Measurements from ENCODE around the gene SOX4.

The SOX4 gene

DNA sequence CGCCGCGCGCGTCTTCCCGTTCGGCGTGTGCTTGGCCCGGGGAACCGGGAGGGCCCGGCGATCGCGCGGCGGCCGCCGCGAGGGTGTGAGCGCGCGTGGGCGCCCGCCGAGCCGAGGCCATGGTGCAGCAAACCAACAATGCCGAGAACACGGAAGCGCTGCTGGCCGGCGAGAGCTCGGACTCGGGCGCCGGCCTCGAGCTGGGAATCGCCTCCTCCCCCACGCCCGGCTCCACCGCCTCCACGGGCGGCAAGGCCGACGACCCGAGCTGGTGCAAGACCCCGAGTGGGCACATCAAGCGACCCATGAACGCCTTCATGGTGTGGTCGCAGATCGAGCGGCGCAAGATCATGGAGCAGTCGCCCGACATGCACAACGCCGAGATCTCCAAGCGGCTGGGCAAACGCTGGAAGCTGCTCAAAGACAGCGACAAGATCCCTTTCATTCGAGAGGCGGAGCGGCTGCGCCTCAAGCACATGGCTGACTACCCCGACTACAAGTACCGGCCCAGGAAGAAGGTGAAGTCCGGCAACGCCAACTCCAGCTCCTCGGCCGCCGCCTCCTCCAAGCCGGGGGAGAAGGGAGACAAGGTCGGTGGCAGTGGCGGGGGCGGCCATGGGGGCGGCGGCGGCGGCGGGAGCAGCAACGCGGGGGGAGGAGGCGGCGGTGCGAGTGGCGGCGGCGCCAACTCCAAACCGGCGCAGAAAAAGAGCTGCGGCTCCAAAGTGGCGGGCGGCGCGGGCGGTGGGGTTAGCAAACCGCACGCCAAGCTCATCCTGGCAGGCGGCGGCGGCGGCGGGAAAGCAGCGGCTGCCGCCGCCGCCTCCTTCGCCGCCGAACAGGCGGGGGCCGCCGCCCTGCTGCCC lies 1.1 kb downstream of the SOX4 start:
- no peak for DNase-seq

DNA sequence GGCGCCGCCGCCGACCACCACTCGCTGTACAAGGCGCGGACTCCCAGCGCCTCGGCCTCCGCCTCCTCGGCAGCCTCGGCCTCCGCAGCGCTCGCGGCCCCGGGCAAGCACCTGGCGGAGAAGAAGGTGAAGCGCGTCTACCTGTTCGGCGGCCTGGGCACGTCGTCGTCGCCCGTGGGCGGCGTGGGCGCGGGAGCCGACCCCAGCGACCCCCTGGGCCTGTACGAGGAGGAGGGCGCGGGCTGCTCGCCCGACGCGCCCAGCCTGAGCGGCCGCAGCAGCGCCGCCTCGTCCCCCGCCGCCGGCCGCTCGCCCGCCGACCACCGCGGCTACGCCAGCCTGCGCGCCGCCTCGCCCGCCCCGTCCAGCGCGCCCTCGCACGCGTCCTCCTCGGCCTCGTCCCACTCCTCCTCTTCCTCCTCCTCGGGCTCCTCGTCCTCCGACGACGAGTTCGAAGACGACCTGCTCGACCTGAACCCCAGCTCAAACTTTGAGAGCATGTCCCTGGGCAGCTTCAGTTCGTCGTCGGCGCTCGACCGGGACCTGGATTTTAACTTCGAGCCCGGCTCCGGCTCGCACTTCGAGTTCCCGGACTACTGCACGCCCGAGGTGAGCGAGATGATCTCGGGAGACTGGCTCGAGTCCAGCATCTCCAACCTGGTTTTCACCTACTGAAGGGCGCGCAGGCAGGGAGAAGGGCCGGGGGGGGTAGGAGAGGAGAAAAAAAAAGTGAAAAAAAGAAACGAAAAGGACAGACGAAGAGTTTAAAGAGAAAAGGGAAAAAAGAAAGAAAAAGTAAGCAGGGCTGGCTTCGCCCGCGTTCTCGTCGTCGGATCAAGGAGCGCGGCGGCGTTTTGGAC lies 2.0 kb downstream of the SOX4 start:
- no peak for DNase-seq

DNA sequence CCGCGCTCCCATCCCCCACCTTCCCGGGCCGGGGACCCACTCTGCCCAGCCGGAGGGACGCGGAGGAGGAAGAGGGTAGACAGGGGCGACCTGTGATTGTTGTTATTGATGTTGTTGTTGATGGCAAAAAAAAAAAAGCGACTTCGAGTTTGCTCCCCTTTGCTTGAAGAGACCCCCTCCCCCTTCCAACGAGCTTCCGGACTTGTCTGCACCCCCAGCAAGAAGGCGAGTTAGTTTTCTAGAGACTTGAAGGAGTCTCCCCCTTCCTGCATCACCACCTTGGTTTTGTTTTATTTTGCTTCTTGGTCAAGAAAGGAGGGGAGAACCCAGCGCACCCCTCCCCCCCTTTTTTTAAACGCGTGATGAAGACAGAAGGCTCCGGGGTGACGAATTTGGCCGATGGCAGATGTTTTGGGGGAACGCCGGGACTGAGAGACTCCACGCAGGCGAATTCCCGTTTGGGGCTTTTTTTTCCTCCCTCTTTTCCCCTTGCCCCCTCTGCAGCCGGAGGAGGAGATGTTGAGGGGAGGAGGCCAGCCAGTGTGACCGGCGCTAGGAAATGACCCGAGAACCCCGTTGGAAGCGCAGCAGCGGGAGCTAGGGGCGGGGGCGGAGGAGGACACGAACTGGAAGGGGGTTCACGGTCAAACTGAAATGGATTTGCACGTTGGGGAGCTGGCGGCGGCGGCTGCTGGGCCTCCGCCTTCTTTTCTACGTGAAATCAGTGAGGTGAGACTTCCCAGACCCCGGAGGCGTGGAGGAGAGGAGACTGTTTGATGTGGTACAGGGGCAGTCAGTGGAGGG lies 2.8 kb downstream of the SOX4 start:
- DNase-seq: no peak

DNA sequence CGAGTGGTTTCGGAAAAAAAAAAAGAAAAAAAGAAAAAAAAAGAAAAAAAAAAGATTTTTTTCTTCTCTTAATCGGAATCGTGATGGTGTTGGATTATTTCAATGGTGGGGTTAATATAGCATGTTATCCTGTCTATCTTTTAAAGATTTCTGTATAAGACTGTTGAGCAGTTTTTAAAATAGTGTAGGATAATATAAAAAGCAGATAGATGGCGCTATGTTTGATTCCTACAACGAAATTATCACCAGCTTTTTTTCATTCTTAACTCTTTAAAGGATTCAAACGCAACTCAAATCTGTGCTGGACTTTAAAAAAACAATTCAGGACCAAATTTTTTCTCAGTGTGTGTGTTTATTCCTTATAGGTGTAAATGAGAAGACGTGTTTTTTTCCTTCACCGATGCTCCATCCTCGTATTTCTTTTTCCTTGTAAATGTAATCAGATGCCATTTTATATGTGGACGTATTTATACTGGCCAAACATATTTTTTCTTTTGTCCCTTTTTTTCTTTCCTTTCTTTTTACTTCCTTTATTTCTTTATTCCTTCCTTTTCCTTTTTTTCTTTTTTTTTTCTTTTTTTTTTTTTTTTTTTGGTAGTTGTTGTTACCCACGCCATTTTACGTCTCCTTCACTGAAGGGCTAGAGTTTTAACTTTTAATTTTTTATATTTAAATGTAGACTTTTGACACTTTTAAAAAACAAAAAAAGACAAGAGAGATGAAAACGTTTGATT lies 3.6 kb downstream of the SOX4 start:
- no peak for DNase-seq

DNA sequence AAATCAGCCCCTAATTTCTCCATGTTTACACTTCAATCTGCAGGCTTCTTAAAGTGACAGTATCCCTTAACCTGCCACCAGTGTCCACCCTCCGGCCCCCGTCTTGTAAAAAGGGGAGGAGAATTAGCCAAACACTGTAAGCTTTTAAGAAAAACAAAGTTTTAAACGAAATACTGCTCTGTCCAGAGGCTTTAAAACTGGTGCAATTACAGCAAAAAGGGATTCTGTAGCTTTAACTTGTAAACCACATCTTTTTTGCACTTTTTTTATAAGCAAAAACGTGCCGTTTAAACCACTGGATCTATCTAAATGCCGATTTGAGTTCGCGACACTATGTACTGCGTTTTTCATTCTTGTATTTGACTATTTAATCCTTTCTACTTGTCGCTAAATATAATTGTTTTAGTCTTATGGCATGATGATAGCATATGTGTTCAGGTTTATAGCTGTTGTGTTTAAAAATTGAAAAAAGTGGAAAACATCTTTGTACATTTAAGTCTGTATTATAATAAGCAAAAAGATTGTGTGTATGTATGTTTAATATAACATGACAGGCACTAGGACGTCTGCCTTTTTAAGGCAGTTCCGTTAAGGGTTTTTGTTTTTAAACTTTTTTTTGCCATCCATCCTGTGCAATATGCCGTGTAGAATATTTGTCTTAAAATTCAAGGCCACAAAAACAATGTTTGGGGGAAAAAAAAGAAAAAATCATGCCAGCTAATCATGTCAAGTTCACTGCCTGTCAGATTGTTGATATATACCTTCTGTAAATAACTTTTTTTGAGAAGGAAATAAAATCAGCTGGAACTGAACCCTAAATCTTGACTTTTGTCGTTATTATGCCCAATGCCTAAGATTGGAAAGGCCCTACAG lies 4.5 kb downstream of the SOX4 start:
- no peak for DNase-seq

DNA sequence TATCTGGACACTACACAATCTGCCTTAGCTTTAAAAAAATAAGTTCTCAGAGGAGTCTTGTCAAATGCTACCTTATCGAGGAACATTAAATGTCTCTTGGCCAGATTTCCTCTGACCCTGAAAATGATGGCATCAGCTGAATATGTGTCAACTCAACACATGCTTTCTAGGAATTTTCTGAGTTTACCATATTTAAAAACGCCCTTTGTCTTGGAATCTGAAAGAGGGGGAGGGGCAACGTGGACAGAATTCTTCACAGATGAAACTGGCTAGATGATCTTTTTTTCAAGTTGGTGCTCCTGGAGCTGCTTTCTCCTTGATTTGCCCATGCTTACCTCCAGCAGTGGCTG lies 5.1 kb downstream of the SOX4 start:
- no peak for DNase-seq

DNA sequence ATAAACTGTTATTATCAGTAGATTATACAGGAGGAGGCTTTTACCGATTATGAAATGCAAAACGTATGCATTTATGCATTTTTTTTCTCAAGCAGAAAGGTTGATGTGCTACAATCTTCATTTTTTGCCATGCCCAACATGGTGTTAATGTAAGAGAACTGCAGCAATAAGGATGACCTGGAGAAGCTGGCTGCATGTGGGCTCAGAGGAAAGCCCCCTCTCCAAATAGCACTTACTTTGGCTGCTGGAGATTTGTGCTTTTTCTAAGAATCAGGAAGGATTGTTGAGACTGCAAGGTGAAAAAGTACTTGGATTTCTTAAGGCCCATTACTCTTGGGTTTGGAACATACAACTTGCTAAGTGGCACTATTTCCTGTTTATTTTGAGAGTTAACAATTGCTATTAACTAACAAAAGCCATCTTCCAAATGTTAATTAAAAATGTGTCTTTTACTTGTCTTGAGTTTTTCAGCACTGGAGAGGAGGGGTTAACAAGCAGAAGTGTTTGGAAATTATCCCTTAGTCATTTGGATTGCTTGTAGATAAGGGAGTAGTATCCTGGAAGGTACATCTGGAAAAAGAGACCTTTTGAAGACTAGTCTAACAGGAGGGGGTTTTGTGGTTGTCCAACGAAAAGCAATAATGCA lies 5.6 kb downstream of the SOX4 start:
- no peak for DNase-seq

DNA sequence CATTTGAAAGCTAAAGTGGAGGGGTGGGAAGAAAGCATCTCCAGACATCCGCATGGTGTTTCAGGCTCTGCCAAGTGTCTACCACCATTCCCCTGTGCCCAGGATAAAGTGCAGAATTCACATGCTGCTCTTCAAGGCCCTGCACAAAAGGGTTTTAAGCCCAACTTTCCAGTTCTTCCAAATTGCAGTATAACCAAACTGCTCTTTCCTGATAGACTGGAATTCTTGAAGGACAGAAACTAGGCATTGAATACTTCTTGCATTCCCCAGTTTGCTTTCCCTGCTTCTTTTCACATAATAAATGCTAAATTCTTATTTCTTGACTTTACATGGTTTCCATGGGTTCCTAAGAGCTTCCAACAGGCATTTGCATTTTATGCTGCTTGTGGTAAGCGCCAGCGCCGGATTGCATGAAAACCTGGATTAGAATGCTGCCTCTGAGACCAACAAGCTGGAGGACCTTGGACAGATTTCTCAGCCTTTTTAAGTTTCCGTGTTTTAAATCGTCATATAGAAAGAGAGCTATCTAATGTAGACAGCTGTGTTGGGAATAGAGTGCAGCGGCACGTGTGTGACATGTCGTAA lies 7.9 kb downstream of the SOX4 start:
- no peak for DNase-seq

DNA sequence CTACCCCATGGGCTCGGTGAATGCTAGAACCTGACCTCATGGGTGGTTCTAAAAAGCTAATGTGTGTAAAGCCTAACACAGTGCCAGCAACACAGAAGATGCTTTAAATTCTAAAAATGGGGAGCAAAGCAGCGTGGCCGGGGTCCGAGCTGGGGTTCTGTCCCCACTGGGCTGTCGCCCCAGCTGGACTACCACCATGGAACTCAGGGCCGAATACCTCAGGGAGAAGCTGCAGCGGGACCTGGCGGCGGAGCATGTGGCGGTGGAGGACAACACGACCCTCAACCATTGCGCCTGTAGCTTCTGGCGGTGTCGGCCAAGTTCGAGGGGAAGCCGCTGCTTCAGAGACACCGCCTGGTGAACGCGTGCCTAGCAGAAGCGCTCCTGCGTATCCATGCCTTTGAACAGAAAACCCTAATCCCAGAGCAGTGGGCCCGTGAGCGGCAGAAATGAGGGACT lies 8.4 kb downstream of the SOX4 start:
- no peak for DNase-seq

DNA sequence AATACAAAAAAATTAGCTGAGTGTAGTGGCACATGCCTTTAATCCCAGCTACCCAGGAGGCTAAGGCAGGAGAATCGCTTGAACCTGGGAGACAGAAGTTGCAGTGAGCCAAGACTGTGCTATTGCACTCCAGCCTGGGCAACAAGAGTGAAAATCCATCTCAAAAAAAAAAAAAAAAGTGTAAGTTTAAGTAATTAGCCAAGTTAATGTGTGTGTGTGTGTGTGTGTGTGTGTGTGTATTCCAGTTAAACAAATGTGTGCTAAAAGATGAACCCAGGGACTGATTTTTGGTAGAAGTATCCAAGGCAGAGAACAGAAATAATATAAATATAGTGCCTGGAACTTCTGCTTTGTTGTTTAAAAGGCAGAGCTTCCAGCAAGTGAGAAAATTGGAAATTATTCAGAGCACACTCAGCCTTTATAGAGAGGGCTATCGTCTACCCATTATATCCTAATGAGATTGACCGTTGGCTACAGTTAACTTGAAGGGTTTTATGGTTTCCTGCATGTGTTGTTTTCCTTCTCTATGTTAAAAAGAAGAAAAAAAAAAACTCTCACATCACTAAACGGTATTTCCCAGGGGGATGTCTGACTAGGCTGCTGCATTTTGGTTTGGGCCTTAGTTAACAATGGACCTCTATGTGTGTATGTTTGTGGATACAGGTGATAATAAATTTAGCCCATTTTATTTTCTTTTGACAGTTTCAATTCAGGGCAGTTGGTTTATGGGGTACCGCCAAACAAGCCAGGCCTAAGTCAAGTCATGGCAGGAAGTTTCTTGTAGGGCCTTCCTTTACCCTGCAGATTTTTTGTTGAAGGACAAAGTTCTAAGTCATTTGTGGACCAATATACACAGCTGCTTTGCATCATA lies 9.8 kb downstream of the SOX4 start:
- no peak for DNase-seq

DNA sequence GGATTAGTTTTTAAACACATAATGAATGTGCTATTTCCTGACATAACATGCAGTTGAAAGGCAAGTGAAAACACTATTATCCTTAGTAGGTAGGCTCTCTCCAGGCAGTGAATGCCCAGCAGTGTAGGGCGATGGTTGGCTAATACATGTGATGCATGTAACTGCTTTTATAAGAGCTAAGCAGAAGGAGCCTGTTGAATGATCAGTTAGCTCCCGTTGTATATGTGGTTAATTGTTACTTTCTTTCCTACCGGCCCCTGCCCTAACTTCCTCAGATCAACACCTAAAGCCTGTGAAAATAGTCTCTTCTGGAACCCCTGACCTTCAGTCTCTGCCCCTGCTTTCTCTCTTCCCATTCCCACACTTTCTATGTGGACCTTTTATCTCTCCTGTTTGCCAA lies 10.5 kb downstream of the SOX4 start:
- no peak for DNase-seq

DNA sequence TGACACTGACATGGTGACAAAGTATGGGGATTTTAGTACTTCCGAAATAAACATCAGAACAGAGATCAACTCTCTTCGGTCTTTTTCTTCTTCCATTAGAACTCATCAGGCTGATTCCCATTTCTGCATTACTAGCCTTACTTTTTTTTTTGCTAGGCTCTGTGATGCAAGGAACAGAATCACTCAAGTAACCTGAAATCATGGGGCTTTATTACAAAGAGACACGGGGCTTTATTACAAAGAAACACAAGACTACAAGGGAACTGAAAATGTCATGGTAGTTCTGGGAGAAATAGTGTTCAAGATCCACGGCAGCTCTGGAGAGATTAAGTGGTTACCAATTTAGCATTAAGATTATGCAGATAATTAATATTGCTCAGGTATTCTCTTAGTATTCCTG lies 11.6 kb downstream of the SOX4 start:
- DNase-seq: no peak

DNA sequence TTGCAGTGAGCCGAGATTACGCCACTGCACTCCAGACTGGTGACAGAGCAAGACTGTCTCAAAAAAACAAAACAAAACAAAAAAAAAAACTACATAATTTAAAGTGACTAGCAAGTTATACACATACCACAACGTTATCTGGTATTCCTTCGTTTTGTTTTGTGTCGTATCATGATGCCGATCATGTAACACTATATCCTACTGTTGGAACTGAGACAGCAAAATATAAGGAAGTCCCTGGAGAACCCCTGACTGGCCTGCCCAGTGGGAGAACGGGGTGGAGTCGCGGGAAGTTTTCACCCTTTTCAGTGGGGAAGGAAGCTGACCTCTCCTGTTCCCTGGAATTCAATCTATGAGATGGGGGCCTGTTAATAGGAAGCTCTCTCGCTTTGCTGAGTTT lies 15.1 kb downstream of the SOX4 start:
- DNase-seq: no peak

DNA sequence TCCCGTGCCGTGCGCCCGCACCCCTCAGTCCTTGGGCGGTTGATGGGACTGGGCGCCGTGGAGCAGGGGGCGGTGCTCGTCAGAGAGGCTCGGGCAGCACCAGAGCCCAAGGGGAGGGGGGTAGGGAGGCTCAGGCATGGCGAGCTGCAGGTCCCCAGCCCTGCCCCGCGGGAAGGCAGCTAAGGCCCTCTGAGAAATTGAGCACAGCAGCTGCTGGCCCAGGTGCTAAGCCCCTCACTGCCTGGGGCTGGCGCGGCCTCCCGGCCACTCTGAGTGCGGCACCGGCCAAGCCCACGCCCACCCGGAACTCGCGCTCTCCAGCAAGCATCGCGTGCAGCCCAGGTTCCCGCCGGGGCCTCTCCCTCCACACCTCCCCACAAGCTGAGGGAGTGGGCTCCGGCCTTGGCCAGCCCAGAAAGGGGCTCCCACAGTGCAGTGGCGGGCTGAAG lies 16.4 kb downstream of the SOX4 start:
- DNase-seq: no peak

DNA sequence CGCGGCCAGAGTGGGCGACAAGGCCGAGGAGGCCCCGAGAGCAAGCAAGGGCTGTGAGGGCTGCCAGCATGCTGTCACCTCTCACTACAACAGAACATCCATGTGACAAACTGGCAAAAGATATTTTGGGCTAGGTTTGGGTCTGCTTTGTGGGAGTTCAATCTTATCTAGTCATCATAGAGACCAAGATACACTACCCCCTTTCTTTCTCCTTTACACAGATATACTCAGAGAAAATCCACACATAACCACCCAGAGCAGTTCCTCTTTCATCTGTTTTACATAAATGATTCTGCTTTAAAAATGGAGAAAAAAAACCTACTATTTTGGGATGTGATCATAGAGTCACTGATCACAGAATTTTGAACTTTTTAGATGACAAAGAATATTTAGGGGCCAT lies 16.8 kb downstream of the SOX4 start:
- no peak for DNase-seq

DNA sequence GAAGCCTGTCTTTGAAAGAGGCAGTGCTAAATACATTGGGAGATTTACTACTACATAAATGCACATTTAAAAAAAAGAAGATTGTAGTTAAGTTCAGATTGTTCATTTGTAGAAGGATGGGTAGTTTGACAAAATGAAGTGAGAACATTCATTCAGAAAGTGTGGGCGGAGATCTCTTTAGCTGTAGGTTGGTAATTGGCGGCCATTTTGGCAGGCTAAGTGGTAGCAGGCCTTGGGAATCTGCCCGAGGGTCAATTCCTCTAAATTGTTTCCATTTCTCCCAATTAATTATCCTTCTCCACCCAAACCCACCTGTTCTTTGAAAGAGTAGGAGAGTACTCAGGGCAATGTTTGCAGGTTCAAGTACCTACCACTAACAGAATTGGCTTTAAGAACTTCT lies 17.9 kb downstream of the SOX4 start:
- DNase-seq: no peak

DNA sequence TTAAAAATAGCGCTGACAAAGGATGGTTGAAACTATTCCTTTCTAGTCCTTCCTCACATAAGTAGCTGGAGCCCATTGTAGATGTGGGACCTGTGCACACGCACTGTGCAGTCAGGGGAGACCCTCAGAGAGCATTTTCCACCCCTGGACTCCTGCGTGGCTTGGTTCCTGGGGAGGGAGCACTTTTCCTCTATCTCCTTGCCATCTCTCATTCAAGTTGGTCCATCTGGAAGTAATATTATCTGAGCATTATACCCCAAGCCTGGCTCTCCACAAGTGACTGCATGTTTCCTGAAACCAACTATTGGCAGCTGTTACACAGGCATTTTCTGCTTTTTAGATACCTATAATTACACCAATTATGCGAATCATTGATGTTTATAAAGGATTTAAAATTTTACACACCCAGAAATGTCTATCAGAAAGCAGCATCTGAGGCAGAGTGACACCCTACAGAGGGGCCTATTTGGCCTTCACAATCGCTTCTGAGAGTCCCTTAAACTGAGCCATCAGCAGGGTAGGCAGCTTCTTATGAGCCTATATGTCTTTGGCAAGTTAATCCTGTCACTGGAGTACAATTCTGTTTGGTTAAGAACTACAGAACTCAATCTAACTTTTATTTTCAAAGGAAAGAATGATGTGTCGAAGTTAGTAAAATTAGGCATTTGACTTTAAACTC lies 18.7 kb downstream of the SOX4 start:
- DNase-seq: no peak

DNA sequence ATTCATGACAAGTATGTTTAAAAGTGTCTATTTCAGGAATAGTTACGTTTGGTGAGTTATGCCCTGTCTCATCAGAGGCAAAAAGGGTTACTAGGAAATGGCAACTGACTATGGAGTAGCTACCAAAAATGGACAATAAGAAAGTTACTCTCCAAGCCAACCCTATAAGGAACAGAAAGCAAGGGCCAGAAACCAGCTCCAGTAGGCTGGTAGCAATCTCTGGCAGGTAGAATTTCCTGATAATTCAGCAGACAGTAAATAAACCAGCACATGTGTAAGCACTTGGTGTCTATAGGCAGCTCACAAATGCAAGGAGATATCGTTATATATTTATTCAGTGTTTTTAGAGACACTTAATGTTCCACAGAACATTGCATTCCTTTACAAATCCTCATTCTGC lies 20.3 kb downstream of the SOX4 start:
- DNase-seq: no peak

DNA sequence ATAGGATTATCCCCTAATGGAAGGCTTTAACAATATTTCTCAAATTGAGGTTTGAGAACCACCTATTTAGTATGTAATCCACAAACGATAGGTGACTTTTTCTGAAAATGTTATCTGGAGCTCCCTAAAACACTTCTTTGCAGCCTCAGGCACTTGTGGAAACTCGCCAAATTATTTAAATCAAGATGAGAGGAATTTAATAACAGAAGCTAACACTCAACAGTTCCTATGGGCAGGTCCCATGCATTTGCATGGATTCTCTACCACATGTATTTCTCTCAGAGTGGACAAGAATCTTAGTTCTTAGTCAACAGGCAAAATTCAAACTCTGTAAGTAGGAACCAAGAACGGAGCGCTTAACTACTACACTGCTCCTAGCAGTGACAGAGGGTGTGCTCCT lies 20.7 kb downstream of the SOX4 start:
- no peak for DNase-seq

All from NCI-H187 (cell line).